Right kidney (tissue), 1 donor: ENCODE measurements around the gene DNAAF8.
A peak's percentile ranks its signal among the peaks of the same experiment; 100 is the strongest.

Experiments
- DNase-seq: peaks from one replicate; pipeline ENCODE4 v3.0.0-alpha.2; 2016

Gene DNAAF8

DNA sequence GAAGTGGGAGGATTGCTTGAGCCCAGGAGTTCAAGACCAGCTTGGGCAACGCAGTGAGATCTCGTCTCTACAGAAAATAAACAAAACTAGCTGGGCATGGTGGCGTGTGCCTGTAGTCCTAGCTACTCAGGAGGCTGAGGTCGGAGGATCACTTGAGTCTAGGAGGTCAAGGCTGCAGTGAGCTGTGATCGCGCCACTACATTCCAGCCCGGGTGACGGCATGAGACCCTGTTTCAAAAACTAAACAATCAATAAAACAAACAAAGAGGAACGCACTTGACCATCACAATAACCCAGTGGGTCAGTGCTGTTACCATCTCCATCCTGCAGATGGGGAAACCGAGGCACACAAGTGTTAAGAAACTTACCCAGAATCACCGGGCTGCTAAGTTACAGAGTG lies 18.9 kb downstream of the DNAAF8 start:
- DNase-seq = no peak

- no peak for DNase-seq
Measured at GRCh38 chr16:4754865-4755264, 20.5 kb downstream of the DNAAF8 start.

- DNase-seq = no peak
Measured at GRCh38 chr16:4755687-4756086, 21.4 kb downstream of the DNAAF8 start.

- no peak for DNase-seq
Measured at GRCh38 chr16:4760221-4760910, 26.0 kb downstream of the DNAAF8 start.

- no peak for DNase-seq
Measured at GRCh38 chr16:4762205-4762604, 27.9 kb downstream of the DNAAF8 start.

DNA sequence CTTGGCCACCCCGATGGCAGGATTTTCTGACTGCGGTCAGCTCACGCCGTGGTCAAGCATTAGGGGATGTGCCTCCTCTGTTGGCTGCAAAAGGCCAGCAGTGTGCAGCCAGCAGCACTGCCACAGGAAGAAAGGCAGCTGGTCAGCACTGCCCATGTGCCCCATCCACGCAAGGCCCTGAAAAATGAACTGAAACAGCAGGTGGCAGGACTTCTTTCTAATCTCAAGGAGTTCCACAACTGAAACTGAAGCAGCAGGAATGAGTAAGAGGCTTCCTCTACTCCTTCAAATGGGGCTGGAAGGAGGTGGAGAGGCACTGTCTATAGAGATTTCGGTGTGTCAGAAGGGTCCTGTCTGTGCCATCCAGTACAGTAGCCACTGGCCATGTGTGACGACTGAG lies 29.5 kb downstream of the DNAAF8 start:
- no peak for DNase-seq

DNA sequence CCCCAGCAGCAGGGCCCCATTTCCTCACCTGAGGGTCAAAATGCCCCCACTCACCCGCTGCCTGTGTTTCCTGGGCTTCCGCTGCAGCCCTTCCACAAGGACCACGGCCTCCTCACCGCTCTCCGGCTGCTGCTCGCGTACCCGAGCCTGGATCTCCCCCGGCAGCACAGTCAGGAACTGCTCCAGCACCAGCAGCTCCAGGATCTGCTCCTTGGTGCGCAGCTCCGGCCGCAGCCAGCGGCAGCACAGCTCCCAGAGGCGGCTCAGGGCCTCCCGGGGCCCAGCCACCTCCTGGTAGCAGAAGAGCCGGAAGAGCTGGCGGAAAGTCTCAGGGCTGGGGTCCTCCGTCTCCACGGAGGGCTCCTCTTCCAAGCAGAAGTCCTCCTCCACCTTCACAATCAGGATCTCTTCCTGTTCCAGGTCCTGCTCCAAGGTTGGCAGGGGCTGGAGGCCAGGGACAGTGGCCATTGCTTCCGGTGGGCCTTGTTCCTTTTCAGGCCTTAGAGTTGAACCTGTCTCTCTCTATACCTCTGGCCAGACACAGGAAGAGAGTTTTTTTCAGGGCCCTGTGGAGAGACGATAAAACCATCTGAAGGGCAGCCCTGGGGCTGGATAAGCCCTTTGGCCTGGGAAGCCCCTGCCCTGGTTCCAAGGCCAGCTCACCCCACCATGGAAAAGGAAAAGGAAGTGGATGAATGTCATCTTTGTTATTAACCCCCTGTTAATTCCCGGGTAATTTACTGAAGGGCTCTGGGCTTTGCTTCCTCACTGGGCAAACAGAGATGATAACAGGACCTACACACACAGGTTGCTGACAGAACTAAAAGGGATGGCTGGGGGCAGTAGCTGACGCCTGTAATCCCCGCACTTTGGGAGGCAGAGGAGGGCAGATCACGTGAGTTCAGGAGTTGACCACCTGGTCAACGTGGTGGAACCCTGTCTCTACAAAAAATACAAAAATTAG lies 31.5 kb downstream of the DNAAF8 start:
- DNase-seq = no peak

DNA sequence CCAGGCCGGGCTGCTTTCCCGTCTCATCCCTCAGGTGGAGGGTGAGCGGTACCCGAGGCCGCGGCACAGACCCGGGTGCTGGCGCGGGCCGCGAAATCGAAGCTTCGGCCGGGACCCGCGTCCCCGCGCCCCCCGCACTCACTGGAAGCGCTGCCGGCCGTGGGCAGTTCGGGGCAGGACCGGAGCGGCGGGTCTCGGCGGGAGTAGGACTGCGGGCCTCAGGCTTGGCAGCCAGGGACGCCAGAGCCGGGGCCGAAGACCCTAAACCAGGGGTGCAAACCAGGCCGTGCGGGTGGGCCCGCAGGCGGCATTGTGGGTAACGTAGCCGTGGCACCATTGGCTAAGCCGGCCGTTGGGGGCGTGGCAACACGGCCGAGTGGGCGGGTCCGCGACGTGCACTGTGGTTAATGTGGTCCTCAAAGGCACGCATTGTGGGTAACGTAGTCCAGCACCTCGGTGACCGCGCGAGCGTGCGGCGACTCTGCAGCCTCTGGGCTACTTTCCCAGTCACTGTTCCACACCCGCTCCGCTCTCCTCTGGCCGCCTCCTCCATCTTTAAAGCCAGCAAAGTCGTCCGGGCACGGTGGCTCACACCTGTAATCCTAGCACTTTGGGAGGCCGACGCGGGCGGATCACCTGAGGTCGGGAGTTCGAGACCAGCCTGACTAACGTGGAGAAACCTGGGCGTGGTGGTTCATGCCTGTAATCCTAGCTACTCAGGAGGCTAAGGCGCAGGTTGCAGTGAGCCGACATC lies 32.7 kb downstream of the DNAAF8 start, which contains the start of gene ZNF500:
Gene ZNF500, minus strand, starts transcription at position 288 of the 754 bp plus-strand sequence. CDS start 1,184 bp downstream, outside the sequence.
- DNase-seq = peak; percentile 91

- DNase-seq = no peak
Measured at GRCh38 chr16:4767872-4768548, 33.7 kb downstream of the DNAAF8 start.

- DNase-seq = peak; percentile 76
Measured at GRCh38 chr16:4768549-4769305, 34.4 kb downstream of the DNAAF8 start.

- no peak for DNase-seq
Measured at GRCh38 chr16:4769306-4769638, 34.9 kb downstream of the DNAAF8 start.

- no peak for DNase-seq
Measured at GRCh38 chr16:4771646-4772045, 37.3 kb downstream of the DNAAF8 start.

DNA sequence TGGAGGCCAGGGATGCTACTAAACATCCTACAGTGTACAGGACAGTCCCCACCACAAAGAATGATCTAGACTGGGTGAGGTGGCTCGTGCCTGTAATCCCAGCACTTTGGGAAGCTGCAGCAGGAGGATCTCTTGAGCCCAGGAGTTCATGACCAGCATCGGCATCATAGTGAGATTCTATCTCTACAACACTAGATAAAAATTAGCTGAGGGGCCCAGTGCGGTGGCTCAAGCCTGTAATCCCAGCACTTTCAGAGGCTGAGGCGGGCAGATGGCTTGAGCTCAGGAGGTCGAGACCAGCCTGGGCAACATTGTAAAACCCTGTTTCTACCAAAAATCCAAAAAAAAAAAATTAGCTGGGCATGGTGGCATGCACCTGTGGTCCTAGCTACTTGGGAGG lies 38.0 kb downstream of the DNAAF8 start:
- DNase-seq = no peak

DNA sequence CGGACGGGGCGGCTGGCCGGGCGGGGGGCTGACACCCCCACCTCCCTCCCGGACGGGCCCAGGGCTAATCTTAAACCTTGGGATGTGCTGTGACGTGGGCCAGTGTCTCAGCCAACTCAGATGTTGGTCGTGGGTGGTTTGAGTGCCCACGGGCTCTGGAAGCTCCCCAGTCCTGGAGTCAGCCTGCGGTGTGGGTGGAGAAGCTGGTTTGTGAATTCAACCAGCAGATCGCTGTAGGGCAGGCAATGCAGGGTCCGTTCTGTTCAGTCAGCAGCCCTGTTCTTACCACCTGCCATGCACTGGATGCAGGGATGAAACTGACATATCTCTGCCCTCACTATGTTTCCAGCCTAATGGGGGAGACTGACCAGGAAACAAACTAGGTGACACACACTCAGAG lies 40.7 kb downstream of the DNAAF8 start:
- no peak for DNase-seq

DNA sequence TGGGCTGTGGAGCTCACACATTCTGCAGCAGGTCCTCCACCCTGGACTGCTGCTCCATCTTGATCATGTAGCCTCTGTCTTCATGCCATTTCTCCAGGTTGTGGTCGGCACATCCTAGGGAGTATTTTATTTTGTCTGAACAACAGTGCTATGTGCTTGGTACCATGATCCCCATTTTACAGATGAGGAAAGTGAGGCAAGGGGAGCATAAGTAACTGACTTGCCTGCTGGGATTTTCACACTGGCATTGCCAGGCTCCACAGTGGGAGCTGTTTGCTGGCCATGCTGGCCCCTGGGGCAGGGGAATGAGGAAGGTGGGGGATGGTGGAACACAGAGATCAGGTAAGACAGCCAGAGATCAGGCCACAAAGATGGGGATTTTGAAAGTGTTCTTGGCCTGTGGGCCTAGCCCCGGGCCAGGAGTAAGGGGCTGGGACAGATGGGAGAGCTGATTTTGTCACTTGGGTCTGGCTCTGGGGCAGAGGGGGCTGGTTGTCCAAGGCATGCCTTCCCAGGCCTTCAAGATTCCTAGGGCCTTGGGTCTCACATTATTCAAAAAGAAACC lies 41.9 kb downstream of the DNAAF8 start:
- no peak for DNase-seq

DNA sequence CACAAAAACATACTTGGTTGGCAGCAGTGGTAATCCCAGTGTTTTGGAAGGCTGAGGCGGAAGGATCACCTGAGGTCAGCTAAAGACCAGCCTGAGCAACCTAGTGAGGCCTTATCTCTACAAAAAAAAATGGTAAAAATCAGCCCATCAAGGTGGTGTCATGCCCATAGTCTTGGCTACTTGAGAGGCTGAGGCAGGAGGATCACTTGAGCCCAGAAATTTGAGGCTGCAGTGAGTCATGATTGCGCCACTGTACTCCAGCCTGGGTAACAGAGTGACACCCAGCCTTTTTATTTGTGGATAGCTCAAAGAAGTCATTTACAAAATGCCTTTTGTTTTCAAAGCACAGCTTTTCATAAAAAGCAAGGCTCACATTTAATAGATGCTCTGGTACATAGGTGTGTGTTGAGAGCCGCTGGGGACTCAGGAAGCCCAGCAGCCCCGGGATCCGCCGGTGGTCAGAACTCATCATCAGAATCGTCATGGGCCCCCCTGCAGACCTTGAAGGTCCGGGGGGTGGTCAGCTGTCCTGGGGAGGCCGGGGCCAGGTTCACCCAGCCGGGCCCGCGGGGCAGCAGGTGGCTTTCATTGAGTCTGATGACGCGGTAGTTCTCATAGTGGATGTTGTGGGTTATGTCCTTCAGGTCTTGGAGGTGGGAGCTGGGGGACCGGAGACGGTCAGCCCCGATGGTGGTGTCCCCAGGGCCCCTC lies 43.2 kb downstream of the DNAAF8 start:
- DNase-seq = no peak

- DNase-seq = no peak
Measured at GRCh38 chr16:4778050-4778392, 43.7 kb downstream of the DNAAF8 start.

DNA sequence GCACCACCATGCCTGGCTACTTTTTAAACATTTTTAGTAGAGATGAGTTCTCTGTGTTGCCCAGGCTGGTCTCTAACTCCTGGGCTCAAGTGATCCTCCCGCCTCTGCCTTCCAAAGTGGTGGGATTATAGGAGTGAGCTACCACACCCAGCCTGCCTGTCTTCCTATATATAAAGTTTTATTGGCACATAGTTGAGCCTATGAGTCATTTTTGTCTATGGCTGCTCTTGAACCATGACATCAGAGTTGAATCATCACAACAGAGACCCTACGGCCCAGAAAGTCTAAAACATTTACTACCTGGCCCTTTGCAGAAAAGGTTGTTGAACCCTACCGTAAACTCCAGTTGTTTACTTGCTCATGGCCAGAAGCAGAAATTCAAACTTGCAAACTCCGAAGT lies 45.9 kb downstream of the DNAAF8 start:
- DNase-seq = no peak

DNA sequence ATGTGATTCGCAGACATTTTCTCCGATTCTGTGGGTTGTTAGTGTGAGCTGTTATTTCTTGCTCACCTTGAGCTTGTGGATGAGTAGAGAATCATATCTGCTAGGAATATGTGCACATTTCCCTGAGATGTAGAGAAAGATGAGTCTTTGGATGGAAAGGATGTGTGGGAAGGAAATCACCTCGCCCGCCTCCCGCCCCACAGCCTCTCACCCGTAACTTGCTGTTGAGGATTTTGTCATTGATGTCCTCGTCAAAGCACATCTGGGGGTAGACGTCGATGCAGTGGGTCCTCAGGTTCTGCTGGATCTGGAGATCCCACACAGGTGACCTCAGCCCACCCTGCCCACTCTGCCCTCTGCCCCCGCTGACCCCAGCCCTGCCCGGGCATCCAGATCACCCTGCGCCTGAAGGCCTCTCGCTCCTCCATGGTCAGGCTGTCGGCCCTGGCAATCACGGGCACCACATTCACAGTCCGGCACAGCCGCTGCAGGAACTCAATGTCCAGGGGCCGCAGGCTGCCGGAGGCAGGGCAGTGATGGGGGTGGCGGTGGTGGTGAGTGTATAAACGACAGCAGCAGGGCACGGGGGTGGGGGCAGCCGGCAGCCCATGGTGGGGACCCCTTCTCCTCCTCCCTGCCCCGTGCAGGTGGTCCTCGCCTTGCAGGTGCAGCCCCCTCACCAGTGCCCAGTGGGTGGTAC lies 49.1 kb downstream of the DNAAF8 start:
- no peak for DNase-seq

DNA sequence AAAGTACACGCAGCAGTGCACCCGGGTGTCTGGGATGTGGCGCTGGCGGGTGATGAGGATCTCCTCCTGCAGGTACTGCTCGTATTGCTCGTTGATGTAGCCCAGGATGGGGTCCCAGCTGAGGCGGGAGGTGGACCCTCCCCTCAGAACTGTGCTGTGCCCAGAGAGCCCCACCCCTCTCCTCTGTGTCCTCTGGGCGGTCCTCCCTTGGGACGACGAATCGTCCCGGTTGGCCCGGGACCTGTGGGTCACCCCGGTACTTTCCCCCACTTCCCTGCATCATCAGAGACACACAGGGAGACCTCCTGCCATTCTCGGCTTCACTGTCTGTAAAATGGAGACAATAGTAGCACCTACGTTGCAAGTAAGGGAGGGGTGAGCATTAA lies 49.6 kb downstream of the DNAAF8 start:
- no peak for DNase-seq
